Measurements from ENCODE around the gene DNMT1. TPM values are rescaled to one million over a fixed set of nuclear protein-coding genes. Genes with fewer than 3 reads are reported as not detected.

Gene DNMT1
- total RNA-seq, 2 experiments from 2014 or later, result 372 to 379 TPM

- ATAC-seq, result no peak
- peaks cover 13% of the 10 kb centered on the region for H3K4me1 Mint-ChIP-seq (ENCODE audit: low read depth)
- no peak for TF ChIP-seq CTCF (IDR thresholded peaks at IDR 0.05)
- ChIA-PET CTCF (no interaction called here), POLR2A (interaction anchor here (27.0 kb wide), 1 partner anchor 27 kb away, joined by 521 read pairs; the partner anchor contains the start of genes EIF3G, P2RY11 and PPAN)
- H3K36me3 Mint-ChIP-seq (ENCODE audit: low read depth), result peaks cover 28% of the 10 kb centered on the region
- H3K27ac Mint-ChIP-seq, result peak overlapping the region; percentile 82
- H3K9me3 Mint-ChIP-seq, result no peaks in the 10 kb centered on the region
- no peak for DNase-seq
- intact Hi-C loops (cut with micrococcal nuclease), result no loop called here
- peak overlapping the region; percentile 80 for H3K4me3 Mint-ChIP-seq
- H3K27me3 Mint-ChIP-seq, result no peaks in the 10 kb centered on the region
These were observed 107.3 kb downstream of the DNMT1 start for GRCh38 chr19:10087296-10088061.

GRCh38 chr19:10086591-10087192 is 108.1 kb downstream of the DNMT1 start:
- Mint-ChIP-seq H3K36me3 (ENCODE audit: low read depth) (peaks cover 21% of the 10 kb centered on the region), H3K27ac (peak overlapping the region; percentile 82), H3K9me3 (no peaks in the 10 kb centered on the region), H3K4me1 (ENCODE audit: low read depth) (peaks cover 13% of the 10 kb centered on the region), H3K4me3 (peak overlapping the region; percentile 80), H3K27me3 (no peaks in the 10 kb centered on the region)
- TF ChIP-seq CTCF (IDR thresholded peaks at IDR 0.05), result no peak
- peak; percentile 40 for ATAC-seq
- peak; percentile 60 for DNase-seq
- intact Hi-C loops (cut with micrococcal nuclease), result no loop called here
- POLR2A ChIA-PET, result interaction anchor here (27.0 kb wide), 1 partner anchor 28 kb away, joined by 521 read pairs; the partner anchor contains the start of genes EIF3G, P2RY11 and PPAN
- CTCF ChIA-PET, result no interaction called here

- DNase-seq (peak; percentile 85), ATAC-seq (peak; percentile 93)
- Mint-ChIP-seq H3K36me3 (ENCODE audit: low read depth) (peaks cover 18% of the 10 kb centered on the region), H3K27me3 (no peaks in the 10 kb centered on the region), H3K4me1 (ENCODE audit: low read depth) (peaks cover 13% of the 10 kb centered on the region), H3K4me3 (peak within 1 kb of the TSS; percentile 80), H3K27ac (peak within 1 kb of the TSS; percentile 85), H3K9me3 (no peaks in the 10 kb centered on the region)
- TF ChIP-seq CTCF (IDR thresholded peaks at IDR 0.05), result no peak
- intact Hi-C loops (cut with micrococcal nuclease), result no loop called here
- ChIA-PET POLR2A (interaction anchor here (0.5 to 27.0 kb wide), 3 partner anchors 21 to 123 kb away, joined by 3 to 521 read pairs (median 13); partner anchors contain the start of genes EIF3G, P2RY11 and PPAN), CTCF (interaction anchor here (1.0 to 1.4 kb wide), 2 partner anchors 27 to 59 kb away, joined by 3 to 4 read pairs; no protein-coding TSS in a partner anchor)
These were observed 108.8 kb downstream of the DNMT1 start, which contains the start of gene SHFL for GRCh38 chr19:10085641-10086590. TSS of gene SHFL (plus strand) at chr19:10086317. CDS start at chr19:10086428, 111 bp downstream.

GRCh38 chr19:10084803-10085202 is 110.0 kb downstream of the DNMT1 start:
- Mint-ChIP-seq H3K36me3 (ENCODE audit: low read depth) (peaks cover 12% of the 10 kb centered on the region), H3K27ac (no peak overlapping the region), H3K27me3 (no peaks in the 10 kb centered on the region), H3K4me1 (ENCODE audit: low read depth) (peaks cover 13% of the 10 kb centered on the region), H3K9me3 (no peaks in the 10 kb centered on the region), H3K4me3 (peak overlapping the region; percentile 80)
- TF ChIP-seq CTCF (IDR thresholded peaks at IDR 0.05), result no peak
- ATAC-seq (no peak), DNase-seq (no peak)
- intact Hi-C loops (cut with micrococcal nuclease), result no loop called here
- ChIA-PET CTCF (interaction anchor here (0.8 to 1.4 kb wide), 3 partner anchors 10 to 153 kb away, joined by 3 to 4 read pairs (median 3); no protein-coding TSS in a partner anchor), POLR2A (interaction anchor here (0.8 to 3.3 kb wide), 5 partner anchors 10 to 58 kb away, joined by 3 to 13 read pairs (median 4); partner anchors contain the start of gene PPAN)
